Subcutaneous adipose tissue (tissue), 4 donors: Measurements from ENCODE around the gene EHBP1L1. TPM values are rescaled to one million over a fixed set of nuclear protein-coding genes. Genes with fewer than 3 reads are reported as not detected.

Experiments used
- CTCF ChIP-seq: fragments of 450-650 bp; IDR thresholded peaks from one replicate; pipeline ENCODE4 v1.5.1; 2016; ENCODE audit warnings: low read depth, mild to moderate bottlenecking, control low read depth, antibody characterized with exemption, moderate library complexity
- total RNA-seq, 4 donors: library from RNA; depleted of rRNA; stranded (reverse); fragments of >200 nt; gene quantifications; one replicate each; pipeline ENCODE4 v1.1.0, GENCODE V29; 2016

Gene EHBP1L1
- total RNA-seq, 4 donors from 2014 or later = 27.1 to 79.5 (median 45.7) TPM

- TF ChIP-seq CTCF = no peak
Observed at GRCh38 chr11:65609229-65609628, 33.4 kb downstream of the EHBP1L1 start.

GRCh38 chr11:65609665-65610064, 33.8 kb downstream of the EHBP1L1 start:
- no peak for TF ChIP-seq CTCF

GRCh38 chr11:65610404-65610803, 34.6 kb downstream of the EHBP1L1 start:
- no peak for TF ChIP-seq CTCF

- no peak for TF ChIP-seq CTCF
Observed at GRCh38 chr11:65611028-65611757, 35.3 kb downstream of the EHBP1L1 start.

- TF ChIP-seq CTCF = no peak
Observed at GRCh38 chr11:65611758-65612603, 36.1 kb downstream of the EHBP1L1 start.

- TF ChIP-seq CTCF = no peak
Observed at GRCh38 chr11:65612691-65613090, 36.8 kb downstream of the EHBP1L1 start.
